GM12873 (cell line): ENCODE results near the gene ARHGEF4.

Experiments
- TF ChIP-seq, protein P1 (sequence below): IDR thresholded peaks from 2 replicates; pipeline ENCODE4 v1.5.1; 2012; ENCODE audit warnings: low read depth, mild to moderate bottlenecking, moderate library complexity, low read length, control low read depth; ENCODE audit not compliant: insufficient read depth; ENCODE audit errors: missing control alignments

The ARHGEF4 gene

GRCh38 chr2:131094463-131095281 is 258.0 kb downstream of the ARHGEF4 start:
- TF ChIP-seq, protein P1, sequence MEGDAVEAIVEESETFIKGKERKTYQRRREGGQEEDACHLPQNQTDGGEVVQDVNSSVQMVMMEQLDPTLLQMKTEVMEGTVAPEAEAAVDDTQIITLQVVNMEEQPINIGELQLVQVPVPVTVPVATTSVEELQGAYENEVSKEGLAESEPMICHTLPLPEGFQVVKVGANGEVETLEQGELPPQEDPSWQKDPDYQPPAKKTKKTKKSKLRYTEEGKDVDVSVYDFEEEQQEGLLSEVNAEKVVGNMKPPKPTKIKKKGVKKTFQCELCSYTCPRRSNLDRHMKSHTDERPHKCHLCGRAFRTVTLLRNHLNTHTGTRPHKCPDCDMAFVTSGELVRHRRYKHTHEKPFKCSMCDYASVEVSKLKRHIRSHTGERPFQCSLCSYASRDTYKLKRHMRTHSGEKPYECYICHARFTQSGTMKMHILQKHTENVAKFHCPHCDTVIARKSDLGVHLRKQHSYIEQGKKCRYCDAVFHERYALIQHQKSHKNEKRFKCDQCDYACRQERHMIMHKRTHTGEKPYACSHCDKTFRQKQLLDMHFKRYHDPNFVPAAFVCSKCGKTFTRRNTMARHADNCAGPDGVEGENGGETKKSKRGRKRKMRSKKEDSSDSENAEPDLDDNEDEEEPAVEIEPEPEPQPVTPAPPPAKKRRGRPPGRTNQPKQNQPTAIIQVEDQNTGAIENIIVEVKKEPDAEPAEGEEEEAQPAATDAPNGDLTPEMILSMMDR, result no peak
